Loucy (cell line): ENCODE data around the gene SGMS1.
A peak's percentile ranks its signal among the peaks of the same experiment; 100 is the strongest.
"Not testable (repeated sequence)": the region's sequence is repeated elsewhere in the genome, so short reads cannot be mapped to it uniquely, and the experiment has no call there.

Source experiments
- H2AFZ ChIP-seq: fragments of 200-600 bp; sonication (generic); 2 replicates; pipeline ENCODE4 v1.6.0; 2016; ENCODE audit warnings: antibody characterized with exemption, mild to moderate bottlenecking, low read length, moderate library complexity
- H3F3A ChIP-seq: fragments of 200-600 bp; 2 replicates; pipeline ENCODE4 v1.6.0; 2016; ENCODE audit warnings: antibody characterized with exemption, low read depth, mild to moderate bottlenecking
- H3K27me3 ChIP-seq: fragments of 200-600 bp; sonication (generic); 2 replicates; pipeline ENCODE4 v1.6.1; 2014; ENCODE audit warnings: low read length, mild to moderate bottlenecking; ENCODE audit not compliant: insufficient read depth, poor library complexity, severe bottlenecking
- H3K36me3 ChIP-seq: fragments of 200-600 bp; sonication (generic); 2 replicates; pipeline ENCODE4 v1.6.1; 2016; ENCODE audit warnings: low read length; ENCODE audit not compliant: insufficient read depth
- H3K4me1 ChIP-seq: fragments of 200-600 bp; sonication (generic); 2 replicates; pipeline ENCODE4 v1.5.1; 2014; ENCODE audit warnings: low read length, mild to moderate bottlenecking; ENCODE audit not compliant: insufficient read depth, poor library complexity, severe bottlenecking
- H3K4me2 ChIP-seq: fragments of 200-600 bp; sonication (generic); 2 replicates; pipeline ENCODE4 v1.6.0; 2014; ENCODE audit warnings: antibody characterized with exemption, low read length, low read depth, mild to moderate bottlenecking; ENCODE audit not compliant: poor library complexity, severe bottlenecking
- H3K4me3 ChIP-seq: fragments of 200-600 bp; sonication (generic); 2 replicates; pipeline ENCODE4 v1.5.1; 2014; ENCODE audit warnings: low read length, mild to moderate bottlenecking, mixed read lengths; ENCODE audit not compliant: poor library complexity, severe bottlenecking
- H3K79me2 ChIP-seq: fragments of 200-600 bp; sonication (generic); 2 replicates; pipeline ENCODE4 v1.6.1; 2014; ENCODE audit warnings: low read length; ENCODE audit not compliant: insufficient read depth
- H3K9ac ChIP-seq: fragments of 200-600 bp; sonication (generic); 2 replicates; pipeline ENCODE4 v1.6.0; 2014; ENCODE audit warnings: mild to moderate bottlenecking, low read depth, low read length, moderate library complexity; ENCODE audit not compliant: poor library complexity, severe bottlenecking
- H3K9me2 ChIP-seq: fragments of 200-600 bp; sonication (generic); replicated peaks from 2 replicates; pipeline ENCODE4 v1.6.1; 2016; ENCODE audit warnings: low read depth, low read length, mixed read lengths
- H3K9me3 ChIP-seq: fragments of 200-600 bp; sonication (generic); 2 replicates; pipeline ENCODE4 v1.6.1; 2014; ENCODE audit warnings: mild to moderate bottlenecking, antibody characterized with exemption, low read length, low read depth; ENCODE audit not compliant: insufficient read depth
- H4K20me1 ChIP-seq: fragments of 200-600 bp; sonication (generic); 2 replicates; pipeline ENCODE4 v1.6.0; 2014; ENCODE audit warnings: antibody characterized with exemption, low read length, mild to moderate bottlenecking; ENCODE audit not compliant: insufficient read depth, poor library complexity, severe bottlenecking
- EZH2phosphoT487 ChIP-seq: fragments of 200-600 bp; IDR thresholded peaks from 2 replicates; pipeline ENCODE4 v1.6.1; 2018; ENCODE audit warnings: antibody characterized with exemption, mild to moderate bottlenecking, moderate library complexity, borderline replicate concordance
- TF ChIP-seq, protein P1 (sequence below): fragments of 200-600 bp; sonication (generic); conservative IDR thresholded peaks from 2 replicates; pipeline ENCODE4 v1.5.1; 2014; ENCODE audit warnings: mild to moderate bottlenecking, antibody characterized with exemption, low read length

SGMS1 gene

DNA sequence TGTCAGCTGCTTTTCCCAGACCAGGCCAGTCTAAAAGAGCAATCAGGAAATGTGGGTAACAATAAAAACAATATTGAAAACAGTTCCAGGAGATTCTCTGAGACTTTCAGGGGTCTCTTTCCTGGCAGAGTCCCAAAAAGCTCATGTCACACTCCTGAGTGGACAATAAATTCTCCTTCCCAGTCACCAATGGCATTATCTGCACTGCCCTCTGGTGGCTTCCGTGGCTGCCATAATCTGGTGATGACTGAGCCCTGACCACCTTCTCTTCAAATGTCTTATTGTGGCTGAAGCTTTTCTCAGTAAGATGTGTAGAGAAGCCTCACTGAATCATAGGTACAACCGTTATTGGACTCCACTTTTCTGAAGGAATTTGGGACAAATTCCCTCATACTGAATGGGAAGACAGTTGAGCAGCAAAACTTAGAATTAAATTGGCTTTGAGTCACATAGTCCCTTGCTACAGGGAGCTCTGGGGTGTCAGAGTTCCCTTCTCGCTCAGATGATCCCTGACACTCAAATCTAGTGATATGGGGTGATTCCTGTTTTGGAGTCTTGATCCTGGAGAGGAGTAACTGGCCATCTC, 348.0 kb downstream of the SGMS1 start:
- Histone ChIP-seq H3F3A (no peaks in the 10 kb centered on the region), H3K9me2 (no peaks in the 10 kb centered on the region), H3K79me2 (no peaks in the 10 kb centered on the region), H4K20me1 (no peaks in the 10 kb centered on the region), H3K4me2 (no peak overlapping the region), H3K27me3 (no peaks in the 10 kb centered on the region), H3K4me1 (no peaks in the 10 kb centered on the region), H3K36me3 (no peaks in the 10 kb centered on the region), H3K4me3 (no peak overlapping the region), H2AFZ (no peak overlapping the region), H3K9me3 (no peaks in the 10 kb centered on the region), H3K9ac (no peak overlapping the region)
- TF ChIP-seq, protein P1, sequence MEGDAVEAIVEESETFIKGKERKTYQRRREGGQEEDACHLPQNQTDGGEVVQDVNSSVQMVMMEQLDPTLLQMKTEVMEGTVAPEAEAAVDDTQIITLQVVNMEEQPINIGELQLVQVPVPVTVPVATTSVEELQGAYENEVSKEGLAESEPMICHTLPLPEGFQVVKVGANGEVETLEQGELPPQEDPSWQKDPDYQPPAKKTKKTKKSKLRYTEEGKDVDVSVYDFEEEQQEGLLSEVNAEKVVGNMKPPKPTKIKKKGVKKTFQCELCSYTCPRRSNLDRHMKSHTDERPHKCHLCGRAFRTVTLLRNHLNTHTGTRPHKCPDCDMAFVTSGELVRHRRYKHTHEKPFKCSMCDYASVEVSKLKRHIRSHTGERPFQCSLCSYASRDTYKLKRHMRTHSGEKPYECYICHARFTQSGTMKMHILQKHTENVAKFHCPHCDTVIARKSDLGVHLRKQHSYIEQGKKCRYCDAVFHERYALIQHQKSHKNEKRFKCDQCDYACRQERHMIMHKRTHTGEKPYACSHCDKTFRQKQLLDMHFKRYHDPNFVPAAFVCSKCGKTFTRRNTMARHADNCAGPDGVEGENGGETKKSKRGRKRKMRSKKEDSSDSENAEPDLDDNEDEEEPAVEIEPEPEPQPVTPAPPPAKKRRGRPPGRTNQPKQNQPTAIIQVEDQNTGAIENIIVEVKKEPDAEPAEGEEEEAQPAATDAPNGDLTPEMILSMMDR = peak; percentile 80
- TF ChIP-seq EZH2phosphoT487 = no peak

DNA sequence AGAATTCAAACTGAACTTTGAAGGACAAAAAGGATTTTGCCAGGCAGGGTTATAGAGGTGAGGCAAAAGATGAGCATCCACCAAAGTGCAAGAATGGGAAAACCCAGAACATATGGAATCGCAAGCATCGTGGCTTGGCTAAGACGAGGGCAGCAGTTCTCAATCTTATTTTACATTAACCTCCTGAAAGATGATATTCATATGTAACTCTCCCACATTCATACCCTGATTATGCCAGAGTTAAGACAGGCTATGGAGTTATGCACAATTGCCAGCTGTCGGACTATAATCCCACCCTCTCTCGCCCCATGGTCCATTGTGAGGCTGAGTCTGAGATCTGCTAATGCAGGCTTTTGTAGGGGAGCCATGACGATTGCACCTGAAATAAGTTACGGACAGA, 351.2 kb downstream of the SGMS1 start:
- Histone ChIP-seq H3K4me1 (no peaks in the 10 kb centered on the region), H3F3A (no peaks in the 10 kb centered on the region), H3K4me2 (no peak overlapping the region), H4K20me1 (no peaks in the 10 kb centered on the region), H3K9ac (no peak overlapping the region), H3K36me3 (no peaks in the 10 kb centered on the region), H2AFZ (no peak overlapping the region), H3K27me3 (no peaks in the 10 kb centered on the region), H3K79me2 (no peaks in the 10 kb centered on the region), H3K9me2 (no peaks in the 10 kb centered on the region), H3K9me3 (no peaks in the 10 kb centered on the region), H3K4me3 (no peak overlapping the region)
- TF ChIP-seq, protein P1 = no peak
- TF ChIP-seq EZH2phosphoT487 = no peak

- Histone ChIP-seq H3F3A (no peaks in the 10 kb centered on the region), H3K9me3 (no peaks in the 10 kb centered on the region)
Observed at GRCh38 chr10:50271564-50272250, 352.0 kb downstream of the SGMS1 start.

DNA sequence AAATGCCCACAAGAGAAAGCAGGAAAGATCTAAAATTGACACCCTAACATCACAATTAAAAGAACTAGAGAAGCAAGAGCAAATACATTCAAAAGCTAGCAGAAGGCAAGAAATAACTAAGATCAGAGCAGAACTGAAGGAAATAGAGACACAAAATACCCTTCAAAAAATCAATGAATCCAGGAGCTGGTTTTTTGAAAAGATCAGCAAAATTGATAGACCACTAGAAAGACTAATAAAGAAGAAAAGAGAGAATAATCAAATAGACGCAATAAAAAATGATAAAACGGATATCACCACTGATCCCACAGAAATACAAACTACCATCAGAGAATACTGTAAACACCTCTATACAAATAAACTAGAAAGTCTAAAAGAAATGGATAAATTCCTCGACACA, 355.9 kb downstream of the SGMS1 start:
- not testable (repeated sequence) for H3K36me3 ChIP-seq, H3K79me2 ChIP-seq, H2AFZ ChIP-seq, H3K27me3 ChIP-seq, H3K4me3 ChIP-seq, H3K4me2 ChIP-seq, H3K9me2 ChIP-seq, H3F3A ChIP-seq, H3K4me1 ChIP-seq, H3K9ac ChIP-seq, H4K20me1 ChIP-seq, H3K9me3 ChIP-seq

More at GRCh38 chr10:50271564-50272250, 352.0 kb downstream of the SGMS1 start:
- no peaks in the 10 kb centered on the region for H3K27me3 ChIP-seq
- TF ChIP-seq, protein P1 = 0 out of 2 replicates have a peak, but pooled peaks have one; percentile 14
- TF ChIP-seq EZH2phosphoT487 = no peak
- H3K36me3 ChIP-seq = no peaks in the 10 kb centered on the region
- H4K20me1 ChIP-seq = no peaks in the 10 kb centered on the region
- H3K4me2 ChIP-seq = no peak overlapping the region
- H3K4me1 ChIP-seq = no peaks in the 10 kb centered on the region
- H3K9ac ChIP-seq = no peak overlapping the region
- no peak overlapping the region for H2AFZ ChIP-seq
- no peaks in the 10 kb centered on the region for H3K79me2 ChIP-seq
- H3K9me2 ChIP-seq = no peaks in the 10 kb centered on the region
- H3K4me3 ChIP-seq = no peak overlapping the region

DNA sequence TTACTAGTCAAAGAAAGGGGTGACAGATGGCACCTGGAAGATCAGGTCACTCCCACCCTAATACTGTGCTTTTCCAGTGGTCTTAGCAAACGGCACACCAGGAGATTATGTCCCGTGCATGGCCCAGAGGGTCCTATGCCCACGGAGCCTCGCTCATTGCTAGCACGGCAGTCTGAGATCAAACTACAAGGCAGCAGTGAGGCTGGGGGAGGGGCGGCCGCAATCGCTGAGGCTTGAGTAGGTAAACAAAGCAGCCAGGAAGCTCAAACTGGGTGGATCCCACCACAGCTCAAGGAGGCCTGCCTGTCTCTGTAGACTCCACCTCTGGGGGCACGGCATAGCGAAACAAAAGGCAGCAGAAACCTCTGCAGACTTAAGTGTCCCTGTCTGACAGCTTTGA, 361.1 kb downstream of the SGMS1 start:
- not testable (repeated sequence) for H3K9ac ChIP-seq, H2AFZ ChIP-seq, H4K20me1 ChIP-seq, H3K79me2 ChIP-seq, H3K27me3 ChIP-seq, H3K4me2 ChIP-seq, H3K9me3 ChIP-seq, H3F3A ChIP-seq, H3K9me2 ChIP-seq, H3K4me3 ChIP-seq, H3K36me3 ChIP-seq, H3K4me1 ChIP-seq
